ENCODE measurements around the gene RAE1. TPM values are rescaled to one million over a fixed set of nuclear protein-coding genes. Genes with fewer than 3 reads are reported as not detected.
A peak's percentile ranks its signal among the peaks of the same experiment; 100 is the strongest.

RAE1 gene
- polyA plus RNA-seq, 3 donors from 2014 or later = 35.7 to 54.5 (median 40.3) TPM

GRCh38 chr20:57398231-57398821, 47.3 kb downstream of the RAE1 start:
- peaks cover 86 to 95% (median 95%) of the 10 kb centered on the region in 3 donors for H3K27me3 Mint-ChIP-seq (ENCODE audit: low read depth in 3 of 3)
- H3K27ac Mint-ChIP-seq = peak overlapping the region; percentile 97 to 99 (median 99)
- H3K36me3 Mint-ChIP-seq = peaks cover 27 to 68% (median 29%) of the 10 kb centered on the region in 3 donors

GRCh38 chr20:57398901-57399535, 48.0 kb downstream of the RAE1 start:
- Mint-ChIP-seq H3K27me3 (ENCODE audit: low read depth in 3 of 3) (peaks cover 87 to 95% (median 94%) of the 10 kb centered on the region in 3 donors), H3K27ac (peak overlapping the region; percentile 97 to 99 (median 99)), H3K4me1 (peaks cover 96 to 98% of the 10 kb centered on the region in 2 donors), H3K36me3 (peaks cover 26 to 62% (median 29%) of the 10 kb centered on the region in 3 donors), H3K9me3 (no peaks in the 10 kb centered on the region), H3K4me3 (peak overlapping the region; percentile 65 to 89 (median 87))
- no peak for DNase-seq

More at GRCh38 chr20:57398231-57398821, 47.3 kb downstream of the RAE1 start:
- DNase-seq = peak; percentile 97 to 98 (median 98)
- Mint-ChIP-seq H3K9me3 (no peaks in the 10 kb centered on the region), H3K4me1 (peaks cover 96 to 98% of the 10 kb centered on the region in 2 donors), H3K4me3 (peak overlapping the region; percentile 65 to 89 (median 87))

- peak overlapping the region; percentile 65 to 89 (median 87) for H3K4me3 Mint-ChIP-seq
- peak in 1 of 3 donors; percentile 49 for DNase-seq
- H3K4me1 Mint-ChIP-seq = peaks cover 95% of the 10 kb centered on the region in 2 donors
- peaks cover 88 to 97% (median 95%) of the 10 kb centered on the region in 3 donors for H3K27me3 Mint-ChIP-seq (ENCODE audit: low read depth in 3 of 3)
- H3K9me3 Mint-ChIP-seq = no peaks in the 10 kb centered on the region
- peak overlapping the region; percentile 97 to 99 (median 99) for H3K27ac Mint-ChIP-seq
- H3K36me3 Mint-ChIP-seq = peaks cover 26 to 56% (median 26%) of the 10 kb centered on the region in 3 donors
Measured at GRCh38 chr20:57399587-57400155, 48.6 kb downstream of the RAE1 start.

GRCh38 chr20:57400231-57400701, 49.2 kb downstream of the RAE1 start:
- no peaks in the 10 kb centered on the region for H3K9me3 Mint-ChIP-seq
- H3K27me3 Mint-ChIP-seq (ENCODE audit: low read depth in 3 of 3) = peaks cover 89 to 96% (median 95%) of the 10 kb centered on the region in 3 donors
- H3K4me1 Mint-ChIP-seq = peaks cover 93 to 95% of the 10 kb centered on the region in 2 donors
- H3K4me3 Mint-ChIP-seq = peak overlapping the region; percentile 55 to 90 (median 79)
- peaks cover 26 to 53% (median 29%) of the 10 kb centered on the region in 3 donors for H3K36me3 Mint-ChIP-seq
- peak overlapping the region; percentile 64 to 99 (median 98) for H3K27ac Mint-ChIP-seq
- DNase-seq = no peak

GRCh38 chr20:57400821-57401564, 49.9 kb downstream of the RAE1 start:
- H3K4me1 Mint-ChIP-seq = peaks cover 88 to 89% of the 10 kb centered on the region in 2 donors
- peak overlapping the region; percentile 56 to 90 (median 79) for H3K4me3 Mint-ChIP-seq
- peak in 2 of 3 donors; percentile 52 to 55 for DNase-seq
- H3K27me3 Mint-ChIP-seq (ENCODE audit: low read depth in 3 of 3) = peaks cover 93 to 96% (median 94%) of the 10 kb centered on the region in 3 donors
- peaks cover 24 to 49% (median 25%) of the 10 kb centered on the region in 3 donors for H3K36me3 Mint-ChIP-seq
- no peaks in the 10 kb centered on the region for H3K9me3 Mint-ChIP-seq
- H3K27ac Mint-ChIP-seq = peak overlapping the region; percentile 52 to 99 (median 90)

- Mint-ChIP-seq H3K27me3 (ENCODE audit: low read depth in 3 of 3) (peaks cover 93 to 96% (median 95%) of the 10 kb centered on the region in 3 donors), H3K4me1 (peaks cover 82 to 87% of the 10 kb centered on the region in 2 donors), H3K9me3 (no peaks in the 10 kb centered on the region), H3K27ac (peak overlapping the region; percentile 52 to 97 (median 90)), H3K4me3 (peak overlapping the region; percentile 56 to 90 (median 79)), H3K36me3 (peaks cover 18 to 44% (median 22%) of the 10 kb centered on the region in 3 donors)
- DNase-seq = peak in 1 of 3 donors; percentile 41
Measured at GRCh38 chr20:57401565-57401918, 50.5 kb downstream of the RAE1 start.

GRCh38 chr20:57402206-57403125, 51.4 kb downstream of the RAE1 start:
- Mint-ChIP-seq H3K27me3 (ENCODE audit: low read depth in 3 of 3) (peaks cover 93 to 96% (median 96%) of the 10 kb centered on the region in 3 donors), H3K36me3 (peaks cover 15 to 42% (median 15%) of the 10 kb centered on the region in 3 donors), H3K27ac (peak overlapping the region; percentile 69 to 97 (median 90)), H3K9me3 (no peaks in the 10 kb centered on the region), H3K4me3 (peak overlapping the region; percentile 46 to 90 (median 61)), H3K4me1 (peaks cover 80 to 84% of the 10 kb centered on the region in 2 donors)
- DNase-seq = no peak

- Mint-ChIP-seq H3K4me3 (peak overlapping the region in 4 of 5 donors; percentile 56 to 61 (median 58)), H3K4me1 (peaks cover 80 to 84% of the 10 kb centered on the region in 2 donors), H3K27ac (peak overlapping the region; percentile 46 to 97 (median 74)), H3K36me3 (peaks cover 15 to 45% (median 22%) of the 10 kb centered on the region in 3 donors), H3K9me3 (no peaks in the 10 kb centered on the region), H3K27me3 (ENCODE audit: low read depth in 3 of 3) (peaks cover 93 to 96% (median 95%) of the 10 kb centered on the region in 3 donors)
- DNase-seq = peak in 1 of 3 donors; percentile 13
Measured at GRCh38 chr20:57403216-57403615, 52.2 kb downstream of the RAE1 start.

GRCh38 chr20:57404006-57404405, 53.0 kb downstream of the RAE1 start:
- no peak for DNase-seq
- H3K4me1 Mint-ChIP-seq = peaks cover 76 to 78% of the 10 kb centered on the region in 2 donors

GRCh38 chr20:57404419-57405072, 53.5 kb downstream of the RAE1 start:
- Mint-ChIP-seq H3K9me3 (no peaks in the 10 kb centered on the region), H3K27ac (peak overlapping the region in 4 of 6 donors; percentile 21 to 97 (median 60)), H3K4me1 (peaks cover 71 to 74% of the 10 kb centered on the region in 2 donors), H3K4me3 (peak overlapping the region in 3 of 5 donors; percentile 27 to 44 (median 38)), H3K27me3 (ENCODE audit: low read depth in 3 of 3) (peaks cover 89 to 95% (median 94%) of the 10 kb centered on the region in 3 donors), H3K36me3 (peaks cover 11 to 49% (median 22%) of the 10 kb centered on the region in 3 donors)
- peak in 1 of 3 donors; percentile 22 for DNase-seq

More at GRCh38 chr20:57404006-57404405, 53.0 kb downstream of the RAE1 start:
- Mint-ChIP-seq H3K27me3 (ENCODE audit: low read depth in 3 of 3) (peaks cover 90 to 96% (median 93%) of the 10 kb centered on the region in 3 donors), H3K27ac (peak overlapping the region in 3 of 6 donors; percentile 24 to 97 (median 55)), H3K9me3 (no peaks in the 10 kb centered on the region), H3K36me3 (peaks cover 15 to 48% (median 22%) of the 10 kb centered on the region in 3 donors), H3K4me3 (peak overlapping the region in 2 of 5 donors; percentile 2 to 27)

- Mint-ChIP-seq H3K9me3 (no peaks in the 10 kb centered on the region), H3K4me1 (peaks cover 62 to 66% of the 10 kb centered on the region in 2 donors)
Measured at GRCh38 chr20:57405236-57406016, 54.4 kb downstream of the RAE1 start.

More at GRCh38 chr20:57405236-57406016, 54.4 kb downstream of the RAE1 start:
- Mint-ChIP-seq H3K4me3 (peak overlapping the region in 1 of 5 donors; percentile 33), H3K36me3 (peaks cover 11 to 52% (median 22%) of the 10 kb centered on the region in 3 donors), H3K27ac (peak overlapping the region in 5 of 6 donors; percentile 46 to 97 (median 73)), H3K27me3 (ENCODE audit: low read depth in 3 of 3) (peaks cover 88 to 95% (median 95%) of the 10 kb centered on the region in 3 donors)
- DNase-seq = no peak

Measured in immature natural killer cell (primary cell).